GM18907 (cell line): ENCODE data around the gene FREM1.

ENCODE experiments used
- ATAC-seq: cut with Tn5 transposase; IDR thresholded peaks from one replicate; pipeline ENCODE4 v1.9.1; 2021; ENCODE audit warnings: mild to moderate bottlenecking, moderate library complexity; ENCODE audit not compliant: unreplicated experiment

The FREM1 gene

GRCh38 chr9:14768405-14769229 lies 141.6 kb downstream of the FREM1 start:
- ATAC-seq: no peak

GRCh38 chr9:14766299-14766698 lies 143.9 kb downstream of the FREM1 start:
- no peak for ATAC-seq

GRCh38 chr9:14761584-14761983 lies 148.6 kb downstream of the FREM1 start:
- ATAC-seq: no peak

- ATAC-seq: no peak
Observed at GRCh38 chr9:14760060-14760459, 150.2 kb downstream of the FREM1 start.

- no peak for ATAC-seq
Observed at GRCh38 chr9:14756291-14756690, 153.9 kb downstream of the FREM1 start.

GRCh38 chr9:14752871-14753270 lies 157.4 kb downstream of the FREM1 start:
- no peak for ATAC-seq

GRCh38 chr9:14752271-14752670 lies 158.0 kb downstream of the FREM1 start:
- ATAC-seq: no peak

- no peak for ATAC-seq
Observed at GRCh38 chr9:14750821-14751220, 159.4 kb downstream of the FREM1 start.

- no peak for ATAC-seq
Observed at GRCh38 chr9:14749741-14750211, 160.5 kb downstream of the FREM1 start.

GRCh38 chr9:14748373-14748772 lies 161.9 kb downstream of the FREM1 start:
- ATAC-seq: no peak

- ATAC-seq: no peak
Observed at GRCh38 chr9:14747111-14747510, 163.1 kb downstream of the FREM1 start.

- no peak for ATAC-seq
Observed at GRCh38 chr9:14746626-14747025, 163.6 kb downstream of the FREM1 start.

GRCh38 chr9:14744768-14745167 lies 165.5 kb downstream of the FREM1 start:
- ATAC-seq: no peak

- ATAC-seq: peak; percentile 98
Observed at GRCh38 chr9:14741369-14741768, 168.9 kb downstream of the FREM1 start.

- ATAC-seq: no peak
Observed at GRCh38 chr9:14733133-14733532, 177.1 kb downstream of the FREM1 start.

- no peak for ATAC-seq
Observed at GRCh38 chr9:14731294-14731981, 178.8 kb downstream of the FREM1 start.

GRCh38 chr9:14730461-14730898 lies 179.7 kb downstream of the FREM1 start:
- no peak for ATAC-seq

- ATAC-seq: no peak
Observed at GRCh38 chr9:14723301-14723700, 186.9 kb downstream of the FREM1 start.

- no peak for ATAC-seq
Observed at GRCh38 chr9:14722391-14723035, 187.7 kb downstream of the FREM1 start, which contains the start of gene CER1. Gene CER1, minus strand, starts transcription at chr9:14722733. Its CDS starts 61 bp downstream, at chr9:14722672.

- ATAC-seq: no peak
Observed at GRCh38 chr9:14719231-14719923, 190.9 kb downstream of the FREM1 start.

GRCh38 chr9:14715102-14715501 lies 195.1 kb downstream of the FREM1 start:
- no peak for ATAC-seq
